DOHH2 (cell line): ENCODE measurements around the gene GPR45.
"Not testable (repeated sequence)": the region's sequence is repeated elsewhere in the genome, so short reads cannot be mapped to it uniquely, and the experiment has no call there.

Experiments used
- H3F3A ChIP-seq: fragments of 200-600 bp; sonication (generic), shearing (Covaris generic); 2 replicates; pipeline ENCODE4 v1.6.0; 2016; ENCODE audit warnings: antibody characterized with exemption, mild to moderate bottlenecking; ENCODE audit not compliant: control insufficient read depth, insufficient read depth
- H3K27ac ChIP-seq: fragments of 200-600 bp; sonication (generic); 2 replicates; pipeline ENCODE4 v1.5.1; 2014; ENCODE audit warnings: low read depth, mild to moderate bottlenecking, low read length, moderate library complexity
- H3K27me3 ChIP-seq: fragments of 200-600 bp; sonication (generic); 2 replicates; pipeline ENCODE4 v1.6.1; 2014; ENCODE audit warnings: mild to moderate bottlenecking, low read length, mixed read lengths; ENCODE audit not compliant: control insufficient read depth
- H3K36me3 ChIP-seq: fragments of 200-600 bp; sonication (generic); 2 replicates; pipeline ENCODE4 v1.6.1; 2014; ENCODE audit warnings: mild to moderate bottlenecking, low read length, moderate library complexity, mixed read lengths; ENCODE audit not compliant: control insufficient read depth
- H3K4me1 ChIP-seq: fragments of 200-600 bp; sonication (generic); 2 replicates; pipeline ENCODE4 v1.6.1; 2014; ENCODE audit warnings: mild to moderate bottlenecking, low read length, mixed read lengths; ENCODE audit not compliant: control insufficient read depth
- H3K4me2 ChIP-seq: fragments of 200-600 bp; sonication (generic); 2 replicates; pipeline ENCODE4 v1.6.0; 2014; ENCODE audit warnings: mild to moderate bottlenecking, low read length, moderate library complexity
- H3K4me3 ChIP-seq: fragments of 200-600 bp; sonication (generic); 2 replicates; pipeline ENCODE4 v1.5.1; 2014; ENCODE audit warnings: mild to moderate bottlenecking, low read length, mixed read lengths
- H3K79me2 ChIP-seq: fragments of 200-600 bp; sonication (generic); 2 replicates; pipeline ENCODE4 v1.6.1; 2014; ENCODE audit warnings: mild to moderate bottlenecking, low read length, mixed read lengths; ENCODE audit not compliant: control insufficient read depth
- H3K9me2 ChIP-seq: fragments of 200-600 bp; sonication (generic); replicated peaks from 2 replicates; pipeline ENCODE4 v1.6.1; 2014; ENCODE audit warnings: mild to moderate bottlenecking, low read length, mixed read lengths; ENCODE audit not compliant: control insufficient read depth
- H3K9me3 ChIP-seq: fragments of 200-600 bp; sonication (generic); 2 replicates; pipeline ENCODE4 v1.6.1; 2014; ENCODE audit warnings: antibody characterized with exemption, low read length, mixed read lengths; ENCODE audit not compliant: control insufficient read depth, insufficient read depth
- H4K20me1 ChIP-seq: fragments of 200-600 bp; sonication (generic); 2 replicates; pipeline ENCODE4 v1.6.0; 2014; ENCODE audit warnings: low read depth, mild to moderate bottlenecking, antibody characterized with exemption, low read length, moderate library complexity; ENCODE audit not compliant: control insufficient read depth, insufficient read depth
- CTCF ChIP-seq: fragments of 200-600 bp; sonication (generic); IDR thresholded peaks from one replicate; pipeline ENCODE4 v1.5.1; 2014; ENCODE audit warnings: antibody characterized with exemption, mild to moderate bottlenecking, low read depth, low read length; ENCODE audit not compliant: poor library complexity, severe bottlenecking
- EZH2phosphoT487 ChIP-seq: fragments of 200-600 bp; sonication (generic); IDR thresholded peaks from 2 replicates; pipeline ENCODE4 v1.6.1; 2017; ENCODE audit warnings: borderline replicate concordance, mild to moderate bottlenecking, antibody characterized with exemption, low read length, moderate library complexity, mixed read lengths

The GPR45 gene

GRCh38 chr2:105248316-105249070, 7.0 kb downstream of the GPR45 start:
- H3K9me3 ChIP-seq: no peaks in the 10 kb centered on the region
- H3K4me3 ChIP-seq: no peak overlapping the region
- H4K20me1 ChIP-seq: no peaks in the 10 kb centered on the region
- H3K36me3 ChIP-seq: no peaks in the 10 kb centered on the region
- no peak overlapping the region for H3K27ac ChIP-seq
- no peak overlapping the region for H3K4me2 ChIP-seq
- TF ChIP-seq CTCF (no peak), EZH2phosphoT487 (no peak)
- no peaks in the 10 kb centered on the region for H3K9me2 ChIP-seq
- H3K27me3 ChIP-seq: no peaks in the 10 kb centered on the region
- H3F3A ChIP-seq: no peaks in the 10 kb centered on the region
- no peaks in the 10 kb centered on the region for H3K4me1 ChIP-seq
- H3K79me2 ChIP-seq: no peaks in the 10 kb centered on the region

- Histone ChIP-seq H4K20me1 (no peaks in the 10 kb centered on the region), H3K4me3 (no peak overlapping the region), H3K36me3 (no peaks in the 10 kb centered on the region), H3K9me2 (no peaks in the 10 kb centered on the region), H3K4me1 (no peaks in the 10 kb centered on the region), H3K27ac (no peak overlapping the region), H3K79me2 (no peaks in the 10 kb centered on the region), H3K9me3 (no peaks in the 10 kb centered on the region), H3K4me2 (no peak overlapping the region), H3F3A (no peaks in the 10 kb centered on the region), H3K27me3 (no peaks in the 10 kb centered on the region)
- TF ChIP-seq CTCF: no peak
- TF ChIP-seq EZH2phosphoT487: no peak
These were observed 7.6 kb downstream of the GPR45 start for GRCh38 chr2:105249181-105249580.

GRCh38 chr2:105249891-105250290, 8.3 kb downstream of the GPR45 start:
- H3K4me1 ChIP-seq: no peaks in the 10 kb centered on the region
- no peak overlapping the region for H3K4me2 ChIP-seq
- no peak overlapping the region for H3K27ac ChIP-seq
- no peaks in the 10 kb centered on the region for H3K27me3 ChIP-seq
- no peaks in the 10 kb centered on the region for H3K9me3 ChIP-seq
- H3K4me3 ChIP-seq: no peak overlapping the region
- H4K20me1 ChIP-seq: no peaks in the 10 kb centered on the region
- H3K79me2 ChIP-seq: no peaks in the 10 kb centered on the region
- TF ChIP-seq CTCF: no peak
- TF ChIP-seq EZH2phosphoT487: no peak
- no peaks in the 10 kb centered on the region for H3F3A ChIP-seq
- no peaks in the 10 kb centered on the region for H3K9me2 ChIP-seq
- no peaks in the 10 kb centered on the region for H3K36me3 ChIP-seq

- H3K27me3 ChIP-seq, H4K20me1 ChIP-seq, H3K9me3 ChIP-seq, H3K36me3 ChIP-seq, H3K4me1 ChIP-seq, H3K79me2 ChIP-seq, H3K4me2 ChIP-seq, H3F3A ChIP-seq, H3K27ac ChIP-seq, H3K4me3 ChIP-seq, H3K9me2 ChIP-seq: not testable (repeated sequence)
These were observed 9.6 kb downstream of the GPR45 start for GRCh38 chr2:105251016-105251648.
